Fibroblast of skin of scalp (primary cell): ENCODE measurements around the gene MED12L.

Experiments
- DNase-seq: peaks from one replicate; pipeline ENCODE4 v3.0.0-alpha.2; 2013

The MED12L gene

DNA sequence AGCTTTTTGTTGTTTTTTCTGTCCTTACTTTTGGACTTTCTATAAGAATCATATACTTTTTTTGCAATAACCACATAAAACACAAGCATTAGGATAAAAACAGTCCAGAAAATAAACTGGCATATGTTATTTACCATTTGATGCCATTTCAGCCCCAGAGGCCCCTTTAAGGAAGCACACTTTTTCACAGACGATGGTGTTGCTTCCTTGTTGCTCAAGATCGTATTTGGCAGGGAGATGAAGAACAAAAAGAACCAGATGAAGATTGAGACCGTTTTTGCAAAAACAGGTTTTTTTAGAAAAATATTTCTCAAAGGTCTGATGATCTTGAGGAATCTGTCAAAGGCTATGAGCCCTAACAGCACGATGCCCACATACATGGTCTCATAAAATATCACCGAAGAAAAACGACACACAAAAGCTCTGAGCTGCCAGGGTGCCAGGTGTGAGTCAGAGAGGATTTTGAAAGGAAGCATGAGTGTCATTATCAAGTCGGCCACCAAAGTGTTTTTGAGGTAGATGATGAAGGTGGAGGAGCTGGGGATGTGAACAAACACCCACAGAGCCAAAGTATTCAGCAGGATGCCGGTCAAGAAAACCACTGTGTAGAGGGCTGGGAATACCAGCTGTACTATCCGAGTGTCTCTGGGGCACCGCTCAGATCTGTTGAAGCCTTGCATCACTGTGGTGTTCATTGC lies 243.0 kb downstream of the MED12L start:
- no peak for DNase-seq

GRCh38 chr3:151329363-151329762 lies 243.9 kb downstream of the MED12L start, which contains the start of gene P2RY13:
Gene P2RY13 (minus strand): TSS chr3:151329549. CDS start chr3:151329528, 21 bp downstream.
- DNase-seq = no peak

GRCh38 chr3:151330379-151330778 lies 244.9 kb downstream of the MED12L start:
- no peak for DNase-seq

- DNase-seq = no peak
Measured at GRCh38 chr3:151330899-151331298, 245.4 kb downstream of the MED12L start.

DNA sequence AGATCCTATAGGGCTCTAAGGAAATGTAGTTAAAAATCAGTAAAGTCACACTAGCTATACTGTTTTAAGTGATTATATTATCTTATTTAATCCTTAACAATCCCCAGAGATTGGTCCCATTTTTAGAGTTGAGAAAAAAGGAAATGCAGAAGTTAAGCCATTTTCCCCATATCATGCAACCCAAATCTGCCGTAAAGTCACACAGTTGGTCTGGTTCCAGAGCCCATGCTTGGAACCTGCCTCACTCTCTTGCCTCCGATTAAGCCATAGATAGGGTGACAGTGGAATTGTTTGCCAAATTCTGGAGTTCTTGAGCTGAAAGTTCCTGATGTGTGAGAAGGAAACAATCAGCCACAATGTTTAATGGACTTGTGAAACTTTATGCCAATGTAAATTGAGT lies 246.2 kb downstream of the MED12L start:
- no peak for DNase-seq

DNA sequence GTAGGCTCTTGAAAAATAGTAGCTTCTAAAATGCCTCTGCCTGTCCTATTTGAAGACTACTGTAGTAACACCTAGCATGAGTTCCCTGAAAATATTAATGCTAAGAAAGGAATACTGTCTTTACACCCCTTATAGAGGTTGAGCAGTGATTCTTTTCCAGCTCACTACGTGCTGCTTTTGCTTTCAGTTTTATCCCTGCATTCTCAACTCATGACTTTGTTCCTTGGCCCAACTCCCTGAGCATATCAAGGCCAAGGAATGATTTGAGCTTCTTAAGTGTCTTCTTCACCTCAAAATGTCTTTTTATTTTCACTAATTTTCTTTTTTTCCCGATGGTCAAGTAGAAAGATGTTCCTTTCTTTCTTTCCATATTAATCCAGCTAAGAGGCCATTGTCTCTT lies 260.4 kb downstream of the MED12L start:
- DNase-seq = peak; percentile 69

GRCh38 chr3:151346292-151346691 lies 260.8 kb downstream of the MED12L start:
- DNase-seq = no peak

DNA sequence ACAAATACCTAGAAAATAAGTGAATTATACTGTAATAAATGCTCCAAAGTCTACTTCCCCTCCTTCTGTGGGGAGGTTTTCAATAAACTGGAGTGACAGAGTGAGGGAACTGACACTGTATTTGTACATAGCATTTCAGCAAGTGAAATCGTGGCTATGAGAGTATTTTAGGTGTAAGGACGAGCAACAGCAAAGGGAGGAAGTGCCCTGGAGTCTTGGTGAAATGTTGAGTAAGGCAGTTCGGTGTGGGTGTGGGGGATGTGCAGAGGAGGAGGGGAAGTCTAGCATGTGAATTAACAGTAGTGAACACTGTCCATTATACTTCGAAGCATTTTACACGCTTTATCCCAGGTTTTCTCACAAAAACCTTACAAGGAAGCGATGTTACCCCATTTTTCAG lies 262.0 kb downstream of the MED12L start:
- no peak for DNase-seq

GRCh38 chr3:151350656-151351055 lies 265.2 kb downstream of the MED12L start:
- no peak for DNase-seq

DNA sequence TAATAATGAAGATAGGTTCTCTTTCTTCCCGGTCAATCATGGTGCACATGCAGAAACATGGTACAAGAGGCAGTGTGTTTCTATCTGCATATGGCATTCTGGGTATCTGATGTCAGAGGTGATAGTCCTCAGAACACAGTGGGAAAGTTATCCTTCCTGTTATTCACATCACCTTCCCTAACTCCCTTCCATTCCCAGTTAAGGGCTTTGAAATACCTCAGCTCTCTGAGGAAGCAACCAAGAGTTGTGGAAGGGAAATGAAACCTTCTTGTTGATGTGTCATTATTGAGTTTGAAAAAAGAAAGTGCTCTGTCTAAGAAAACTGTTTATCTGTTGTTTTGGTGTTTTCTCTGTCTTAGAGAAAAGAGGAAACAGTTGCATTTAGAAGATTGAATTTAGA lies 265.8 kb downstream of the MED12L start:
- DNase-seq = no peak

DNA sequence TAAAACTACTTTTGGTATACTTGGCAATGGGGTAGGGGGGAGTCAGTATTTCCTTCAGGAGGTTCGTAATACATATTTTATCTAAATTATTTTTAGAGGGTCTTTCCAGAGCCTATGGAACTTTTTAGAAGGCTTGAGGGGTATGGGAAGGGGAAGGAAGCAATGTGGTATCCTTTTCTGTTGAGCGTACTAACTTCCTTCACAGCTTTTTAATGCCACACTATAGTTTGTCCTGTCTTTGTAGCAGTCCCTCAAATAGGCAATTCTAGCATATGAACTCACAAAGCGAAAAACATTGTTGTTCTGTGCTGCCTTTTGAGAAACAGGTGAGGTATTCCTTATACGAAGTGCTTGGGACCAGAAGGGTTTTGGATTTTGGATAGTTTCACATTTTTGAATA lies 266.2 kb downstream of the MED12L start:
- no peak for DNase-seq

GRCh38 chr3:151356794-151357462 lies 271.5 kb downstream of the MED12L start:
- peak; percentile 51 for DNase-seq

GRCh38 chr3:151357463-151357850 lies 272.0 kb downstream of the MED12L start:
- no peak for DNase-seq

DNA sequence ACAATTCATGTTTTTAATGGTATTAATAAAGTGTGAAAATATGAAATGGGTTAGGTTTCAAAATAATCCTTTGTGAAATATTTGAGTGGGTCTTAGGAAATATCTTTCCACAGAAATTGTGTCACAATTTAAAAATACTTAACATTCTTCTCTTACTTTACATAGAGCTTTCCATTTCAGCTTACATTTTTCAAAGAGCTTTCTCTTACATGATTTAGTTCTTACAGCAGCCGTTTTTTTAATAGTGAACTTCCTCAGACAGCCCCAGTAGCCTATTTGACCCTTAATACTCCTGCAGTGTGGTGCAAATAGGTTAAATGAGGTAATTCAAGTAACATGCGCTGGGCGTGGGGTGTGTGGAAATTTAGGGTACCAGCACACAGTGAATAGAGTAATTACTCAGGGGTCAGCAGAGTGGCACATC lies 277.3 kb downstream of the MED12L start:
- peak; percentile 65 for DNase-seq

GRCh38 chr3:151366993-151367392 lies 281.5 kb downstream of the MED12L start:
- DNase-seq = no peak

DNA sequence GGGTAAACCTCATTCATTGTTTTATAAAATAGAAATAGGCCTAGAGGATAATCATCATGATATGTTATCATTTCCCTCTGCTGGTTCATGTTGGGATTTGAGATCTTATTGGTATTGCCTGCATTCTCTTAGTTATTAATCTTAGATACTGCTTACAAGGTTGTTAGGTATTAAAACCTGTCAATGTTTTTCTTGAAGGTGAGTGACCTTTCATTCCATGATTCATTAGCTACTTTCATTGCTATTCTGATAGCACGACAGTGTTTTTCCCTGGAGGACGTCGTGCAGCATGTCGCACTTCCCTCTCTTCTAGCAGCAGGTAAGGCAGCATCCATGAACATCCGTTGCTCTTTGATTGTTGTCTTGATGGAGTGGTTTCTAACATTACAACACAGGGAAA lies 282.0 kb downstream of the MED12L start:
- DNase-seq = no peak

DNA sequence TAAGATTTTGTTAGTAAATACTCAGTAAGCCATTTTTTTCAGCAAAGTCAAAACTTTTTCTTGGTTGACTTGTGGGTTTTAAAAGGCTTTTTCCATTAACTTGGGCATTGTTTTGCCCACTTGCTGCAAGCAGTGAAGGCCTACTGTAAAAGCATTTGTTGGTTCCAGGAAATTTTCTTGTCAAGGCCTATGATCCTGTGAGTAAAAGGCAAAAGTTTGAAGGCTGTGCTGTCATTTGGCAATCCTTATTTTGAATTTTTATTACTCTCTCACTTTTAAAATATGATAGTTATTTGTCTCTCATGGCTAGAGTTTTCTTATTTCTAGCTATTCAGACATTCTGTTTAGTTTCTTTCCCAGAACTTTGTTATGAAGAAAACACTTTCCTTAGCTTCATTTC lies 286.1 kb downstream of the MED12L start:
- DNase-seq = peak; percentile 54

GRCh38 chr3:151372063-151372820 lies 286.8 kb downstream of the MED12L start:
- peak; percentile 53 for DNase-seq

DNA sequence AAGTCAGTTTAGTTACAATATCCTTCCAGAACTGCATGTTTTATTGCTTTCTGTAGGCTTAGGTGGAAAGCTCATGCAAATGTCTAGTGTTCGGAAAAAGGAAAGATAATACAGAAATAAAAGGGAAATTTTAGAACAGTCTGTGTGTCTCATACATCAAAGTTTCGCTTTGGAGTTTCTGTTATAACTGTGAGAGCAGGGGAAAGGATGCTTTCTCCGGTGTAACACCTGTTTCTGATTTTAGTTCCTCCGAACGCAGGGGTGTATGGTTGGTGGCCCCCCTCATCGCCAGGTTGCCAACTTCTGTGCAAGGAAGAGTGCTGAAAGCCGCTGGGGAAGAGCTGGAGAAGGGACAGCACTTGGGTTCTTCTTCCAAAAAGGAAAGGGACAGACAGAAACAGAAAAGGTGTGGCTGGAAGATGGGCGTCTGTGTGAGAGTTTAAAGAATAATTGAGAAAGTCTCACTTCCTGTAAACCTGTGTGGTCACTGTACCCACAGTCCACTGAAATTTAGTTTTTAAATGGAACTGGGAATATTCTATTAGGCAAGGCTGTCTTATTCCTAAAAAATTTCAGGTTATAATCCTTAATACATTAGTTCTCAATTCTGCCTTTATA lies 292.4 kb downstream of the MED12L start:
- no peak for DNase-seq

GRCh38 chr3:151379083-151379734 lies 293.7 kb downstream of the MED12L start:
- peak; percentile 18 for DNase-seq

GRCh38 chr3:151382671-151383070 lies 297.2 kb downstream of the MED12L start:
- no peak for DNase-seq

DNA sequence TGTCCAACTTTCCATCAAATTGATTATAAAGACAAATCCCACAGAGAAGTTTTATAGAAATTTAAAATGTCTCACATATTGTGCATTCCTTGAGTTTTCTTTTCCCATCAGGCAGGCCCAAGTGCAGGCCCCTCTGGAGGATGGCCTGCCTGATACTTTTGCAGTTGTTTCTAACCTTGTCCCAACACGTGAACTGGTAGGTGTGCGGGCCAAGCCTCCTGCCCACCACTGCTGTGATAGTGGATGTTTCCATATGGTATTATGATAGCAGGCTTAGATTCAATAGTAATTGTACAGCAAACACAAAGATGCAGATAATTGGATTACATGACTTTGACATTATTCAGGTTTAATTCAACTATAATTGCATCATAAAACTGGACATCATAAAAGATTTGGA lies 297.6 kb downstream of the MED12L start:
- no peak for DNase-seq

GRCh38 chr3:151383956-151384355 lies 298.5 kb downstream of the MED12L start:
- no peak for DNase-seq
